SIG-M5 (cell line): Measurements from ENCODE around the gene YAF2.
A peak's percentile ranks its signal among the peaks of the same experiment; 100 is the strongest.

ENCODE experiments used
- DNase-seq: peaks from one replicate; lab custom pipeline; 2025; lab: John Stamatoyannopoulos, UW

Gene YAF2

DNA sequence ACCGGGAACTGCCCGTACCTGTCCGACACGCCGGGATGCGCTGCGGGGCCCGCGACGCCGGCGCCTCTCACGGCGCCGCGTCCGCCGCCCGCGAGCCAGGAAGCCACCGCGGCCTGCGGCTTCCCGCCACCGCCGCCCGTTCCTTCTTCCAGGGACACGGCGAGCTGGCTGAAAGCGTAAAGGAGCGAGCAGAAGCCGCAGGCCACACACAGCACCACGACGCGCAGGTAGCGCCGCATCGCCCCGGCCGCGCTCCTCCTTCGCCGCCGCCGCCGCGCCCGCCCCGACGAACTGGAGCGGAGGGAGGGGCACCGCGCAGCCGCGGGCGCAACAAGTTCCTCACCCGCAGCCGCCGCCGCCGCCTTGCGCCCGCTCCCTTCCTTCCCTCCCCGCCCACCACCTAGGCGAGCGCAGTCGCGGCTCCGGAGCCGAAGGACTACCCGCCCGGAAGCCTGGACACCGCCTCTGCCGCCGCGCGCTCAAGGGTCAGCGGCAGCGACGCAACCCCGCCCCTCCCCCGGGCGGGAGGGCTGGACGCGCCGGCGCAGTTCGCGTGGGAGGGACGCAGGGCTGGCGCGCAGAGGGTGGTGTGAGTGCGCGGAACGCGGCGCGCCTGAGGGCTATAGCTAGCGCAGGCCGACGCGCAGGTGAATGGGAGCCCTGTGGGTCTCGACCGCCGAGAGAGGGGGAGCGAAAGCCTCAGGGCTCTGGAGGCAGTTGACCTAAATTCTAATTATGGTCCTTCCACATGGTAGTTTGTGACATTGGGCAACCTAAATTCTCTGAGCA is 93.4 kb downstream of the YAF2 start, which contains the start of gene GXYLT1:
Gene GXYLT1, minus strand, starts transcription at position 467 of the 789 bp plus-strand sequence. Its CDS starts 228 bp downstream, at position 239.
- DNase-seq: peak; percentile 27

GRCh38 chr12:42144158-42144407 is 94.0 kb downstream of the YAF2 start:
- no peak for DNase-seq

DNA sequence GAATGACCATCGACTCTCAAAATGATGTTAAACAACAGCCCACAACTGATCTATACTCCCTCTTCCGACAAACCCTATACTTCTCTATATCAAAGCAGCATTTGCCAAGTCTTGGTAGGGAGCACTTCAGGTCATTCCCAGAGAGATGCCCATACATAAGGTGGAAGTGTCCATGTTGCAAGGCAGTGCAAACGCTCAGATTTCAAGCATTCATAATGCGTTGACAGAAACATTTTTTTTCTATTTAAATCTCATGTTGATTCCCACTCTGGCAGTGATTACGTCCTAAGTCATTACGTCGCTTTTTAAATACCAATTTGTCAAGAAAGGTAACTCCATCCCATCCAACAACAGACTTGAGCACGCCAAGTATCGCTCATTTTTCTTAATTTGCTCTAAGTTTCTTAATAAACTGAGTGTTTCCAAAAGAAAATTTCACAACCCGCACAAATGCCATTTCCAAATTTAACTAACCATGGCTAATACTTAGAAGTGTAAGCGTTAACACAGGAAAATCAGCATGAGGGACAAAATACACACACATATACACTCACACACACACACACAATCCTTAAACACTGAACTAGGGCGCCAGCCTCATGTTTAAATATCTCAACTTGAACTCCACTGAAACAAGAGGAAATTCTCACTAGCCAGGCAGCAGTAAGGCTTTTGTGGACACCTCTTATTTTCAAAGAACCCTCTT is 94.4 kb downstream of the YAF2 start:
- no peak for DNase-seq

DNA sequence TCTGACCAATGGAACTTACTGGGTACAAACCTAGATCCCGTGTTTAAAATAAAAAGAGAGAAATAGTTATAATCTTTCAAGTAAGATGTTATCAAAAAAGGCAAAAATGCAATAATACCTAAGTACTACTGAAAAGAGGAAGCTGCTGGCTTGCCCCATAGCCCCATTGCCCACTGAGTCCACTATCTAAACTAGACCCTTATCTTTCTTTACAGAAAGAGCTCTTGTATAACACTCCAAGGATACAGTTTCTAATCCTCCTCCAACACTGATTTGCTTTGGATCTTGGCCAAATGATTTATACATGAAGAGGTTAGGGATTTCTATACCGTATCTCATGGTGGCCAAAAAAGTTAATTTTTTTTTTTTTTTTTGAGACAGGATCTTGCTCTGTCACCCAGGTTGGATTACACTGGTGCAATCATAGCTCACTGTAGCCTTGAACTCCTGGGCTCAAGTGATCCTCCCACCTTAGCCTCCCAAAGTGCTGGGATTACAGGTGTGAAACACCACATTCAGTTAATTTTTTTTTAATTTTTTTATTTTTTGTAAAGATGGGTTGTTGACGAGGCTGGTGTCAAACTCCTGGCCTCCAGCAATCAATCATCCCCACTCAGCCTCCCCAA is 96.0 kb downstream of the YAF2 start:
- DNase-seq: no peak

DNA sequence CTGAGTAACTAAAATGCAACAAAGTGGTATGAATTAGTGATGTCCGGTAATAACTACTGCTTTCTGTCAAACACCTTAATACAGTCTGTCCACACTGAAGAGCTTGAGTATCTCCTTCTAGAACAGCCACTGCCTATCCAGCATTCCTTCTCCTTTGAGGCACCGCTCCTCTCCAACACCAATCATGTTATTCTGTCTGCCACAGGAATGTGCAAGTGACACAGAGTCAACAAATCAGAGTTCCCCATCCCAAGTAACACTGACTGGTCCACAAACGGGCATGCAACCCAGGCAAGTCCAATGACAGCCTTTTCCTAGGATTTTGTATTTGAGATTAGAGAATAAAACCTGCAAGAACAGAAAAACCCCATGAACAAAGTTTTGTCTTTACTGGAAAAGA is 97.1 kb downstream of the YAF2 start:
- no peak for DNase-seq

- no peak for DNase-seq
Observed at GRCh38 chr12:42135259-42135814, 102.7 kb downstream of the YAF2 start.

- no peak for DNase-seq
Observed at GRCh38 chr12:42130672-42131402, 107.2 kb downstream of the YAF2 start.

GRCh38 chr12:42129595-42130204 is 108.3 kb downstream of the YAF2 start:
- DNase-seq: no peak

- no peak for DNase-seq
Observed at GRCh38 chr12:42128888-42129287, 109.2 kb downstream of the YAF2 start.

- DNase-seq: no peak
Observed at GRCh38 chr12:42128327-42128726, 109.7 kb downstream of the YAF2 start.

DNA sequence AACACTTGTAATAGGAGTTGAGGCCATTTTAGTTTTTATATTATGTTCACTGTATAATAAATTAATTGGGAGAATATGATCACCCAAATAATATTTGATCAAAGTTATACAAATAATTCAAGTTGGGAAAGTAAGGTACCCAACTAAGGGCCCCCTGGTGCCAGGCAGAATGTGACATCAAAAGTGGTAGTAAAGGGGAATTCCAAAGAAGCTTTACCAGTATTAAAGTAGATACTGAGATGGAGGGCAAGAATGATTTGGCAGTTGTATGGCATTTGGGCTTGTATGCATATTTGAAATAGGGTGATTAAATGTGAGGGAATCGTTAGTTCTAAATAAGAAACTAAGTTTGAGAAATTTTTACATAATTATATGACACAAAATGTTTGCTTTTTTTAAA is 111.1 kb downstream of the YAF2 start:
- DNase-seq: no peak

DNA sequence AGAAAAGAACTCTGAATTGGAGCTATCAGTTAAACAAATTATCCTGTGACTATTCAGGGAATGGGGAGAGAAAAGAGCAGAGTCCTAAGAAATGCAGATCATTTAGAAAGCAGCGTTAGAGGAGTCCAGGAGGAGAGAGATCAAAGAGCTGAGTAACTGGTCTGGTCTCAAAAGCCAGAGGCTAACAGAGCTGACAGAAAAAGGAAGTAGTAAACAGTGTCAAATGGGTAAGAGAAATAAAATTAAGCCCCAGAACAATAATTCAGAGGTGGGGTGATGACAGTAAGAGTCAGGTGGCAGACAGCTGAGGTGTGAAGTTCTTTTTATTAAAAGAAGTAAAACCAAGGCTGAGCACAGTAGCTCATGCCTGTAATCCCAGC is 112.7 kb downstream of the YAF2 start:
- DNase-seq: no peak

GRCh38 chr12:42124764-42125387 is 113.2 kb downstream of the YAF2 start:
- DNase-seq: no peak

DNA sequence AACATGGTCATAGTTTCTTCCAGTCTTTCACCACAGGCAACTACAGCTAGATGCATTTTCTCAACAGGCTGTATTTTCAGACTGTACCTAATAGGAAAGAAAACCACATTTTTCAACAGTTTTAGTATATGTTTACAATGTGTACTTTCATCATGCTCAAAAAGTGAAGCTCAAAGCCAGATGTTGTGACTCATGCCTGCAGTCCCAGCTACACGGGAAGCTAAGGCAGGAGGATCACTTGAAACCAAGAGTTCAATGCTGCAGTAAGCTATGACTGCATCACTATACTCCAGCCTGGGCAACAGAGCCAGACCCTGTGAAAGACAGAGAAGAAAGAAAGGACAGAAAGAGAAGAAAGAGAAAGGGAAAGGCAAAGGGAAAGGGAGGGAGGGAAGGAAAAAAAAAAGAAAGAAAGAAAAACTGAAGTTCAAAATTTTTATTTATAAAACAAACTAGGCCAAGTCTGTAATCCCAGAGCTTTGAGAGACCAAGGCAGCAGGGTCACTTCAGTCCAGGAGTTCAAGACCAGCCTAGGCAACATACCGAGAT is 118.9 kb downstream of the YAF2 start:
- no peak for DNase-seq

DNA sequence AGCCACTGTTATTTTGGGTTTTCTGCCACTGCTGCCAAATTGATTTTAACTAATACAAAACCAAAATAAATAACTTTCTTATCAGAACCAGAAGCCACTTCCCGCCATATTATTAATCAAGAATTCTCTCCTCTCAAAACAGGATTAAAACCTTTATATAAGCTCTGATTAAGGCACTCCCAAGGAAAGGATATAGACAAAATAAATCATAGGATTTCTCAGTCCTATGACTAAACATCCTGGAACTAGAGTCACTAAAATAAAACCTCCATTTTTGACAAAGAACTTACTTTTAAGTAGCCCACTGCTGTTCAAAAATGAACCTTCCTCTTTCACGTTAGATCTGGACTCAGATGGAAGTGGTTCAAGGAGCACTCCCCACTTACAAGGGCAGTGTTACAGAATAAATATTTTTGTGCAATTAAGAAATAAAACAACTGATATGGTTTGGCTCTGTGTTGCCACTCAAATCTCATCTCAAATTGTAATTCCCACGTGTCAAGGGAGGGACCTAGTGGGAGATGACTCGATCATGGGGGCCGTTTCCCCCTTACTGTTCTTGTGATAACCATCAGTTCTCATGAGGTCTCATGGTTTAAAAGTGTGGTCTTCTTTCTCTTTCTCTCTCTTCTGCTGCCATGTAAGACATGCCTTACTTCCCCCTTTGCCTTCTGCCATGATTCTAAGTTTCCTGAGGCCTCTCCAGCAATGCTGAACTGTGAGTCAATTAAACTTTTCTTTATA is 119.7 kb downstream of the YAF2 start:
- no peak for DNase-seq

DNA sequence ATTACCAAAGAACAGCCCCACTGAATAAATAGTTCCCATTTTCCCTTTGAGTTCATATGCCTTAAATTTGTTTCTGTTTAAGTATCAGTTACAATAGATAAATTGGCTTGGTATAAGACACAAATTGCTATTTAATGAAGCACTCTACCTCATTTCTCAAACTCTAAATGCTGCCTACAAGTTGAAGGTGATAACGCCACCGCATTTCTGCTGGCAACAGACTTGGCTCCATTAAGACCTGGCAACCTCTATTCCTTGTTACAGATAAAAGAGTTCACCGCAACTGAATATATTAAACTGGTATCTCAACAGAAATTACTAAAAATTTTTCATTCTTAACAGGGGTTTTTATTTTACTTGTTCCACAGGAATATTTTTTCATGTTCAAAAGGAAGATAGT is 129.0 kb downstream of the YAF2 start:
- DNase-seq: no peak
